ENCODE data around the gene DRAP1. TPM values are rescaled to one million over a fixed set of nuclear protein-coding genes. Genes with fewer than 3 reads are reported as not detected.
A peak's percentile ranks its signal among the peaks of the same experiment; 100 is the strongest.

DRAP1 gene
- total RNA-seq, 1 donor from 2014 or later = 106 TPM

DNA sequence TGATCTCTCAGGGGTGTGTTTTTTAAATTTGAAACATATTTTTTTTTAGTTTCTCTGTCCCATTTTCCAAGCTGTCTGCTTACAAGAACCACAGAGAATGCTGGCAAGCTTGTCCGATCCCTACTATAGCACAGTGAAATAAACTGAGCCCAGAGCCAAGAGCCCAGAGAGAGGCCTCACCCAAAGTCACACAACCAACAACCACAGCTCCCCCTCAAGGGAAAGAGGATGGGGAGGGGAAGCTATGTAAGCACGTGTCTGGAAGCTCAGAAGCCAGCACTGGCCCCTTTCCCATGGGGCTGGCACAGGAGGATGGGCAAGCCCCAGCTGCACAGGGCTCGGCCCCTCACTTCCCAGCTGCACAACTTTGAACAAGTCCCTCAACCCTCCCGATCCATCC, 39.1 kb downstream of the DRAP1 start:
- no peak overlapping the region for H3K27ac Mint-ChIP-seq (ENCODE audit: unreplicated experiment)
- peaks cover 2% of the 10 kb centered on the region for H3K27me3 Mint-ChIP-seq (ENCODE audit: unreplicated experiment)
- no peak for DNase-seq (ENCODE audit: extremely low spot score, unreplicated experiment)
- TF ChIP-seq, protein P1, sequence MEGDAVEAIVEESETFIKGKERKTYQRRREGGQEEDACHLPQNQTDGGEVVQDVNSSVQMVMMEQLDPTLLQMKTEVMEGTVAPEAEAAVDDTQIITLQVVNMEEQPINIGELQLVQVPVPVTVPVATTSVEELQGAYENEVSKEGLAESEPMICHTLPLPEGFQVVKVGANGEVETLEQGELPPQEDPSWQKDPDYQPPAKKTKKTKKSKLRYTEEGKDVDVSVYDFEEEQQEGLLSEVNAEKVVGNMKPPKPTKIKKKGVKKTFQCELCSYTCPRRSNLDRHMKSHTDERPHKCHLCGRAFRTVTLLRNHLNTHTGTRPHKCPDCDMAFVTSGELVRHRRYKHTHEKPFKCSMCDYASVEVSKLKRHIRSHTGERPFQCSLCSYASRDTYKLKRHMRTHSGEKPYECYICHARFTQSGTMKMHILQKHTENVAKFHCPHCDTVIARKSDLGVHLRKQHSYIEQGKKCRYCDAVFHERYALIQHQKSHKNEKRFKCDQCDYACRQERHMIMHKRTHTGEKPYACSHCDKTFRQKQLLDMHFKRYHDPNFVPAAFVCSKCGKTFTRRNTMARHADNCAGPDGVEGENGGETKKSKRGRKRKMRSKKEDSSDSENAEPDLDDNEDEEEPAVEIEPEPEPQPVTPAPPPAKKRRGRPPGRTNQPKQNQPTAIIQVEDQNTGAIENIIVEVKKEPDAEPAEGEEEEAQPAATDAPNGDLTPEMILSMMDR (IDR thresholded peaks at IDR 0.05) = no peak
- no peak overlapping the region for H3K4me3 Mint-ChIP-seq (ENCODE audit: unreplicated experiment)
- peaks cover 20% of the 10 kb centered on the region for H3K4me1 Mint-ChIP-seq (ENCODE audit: unreplicated experiment)
- H3K9me3 Mint-ChIP-seq (ENCODE audit: unreplicated experiment) = no peaks in the 10 kb centered on the region
- peaks cover 2% of the 10 kb centered on the region for H3K36me3 Mint-ChIP-seq (ENCODE audit: unreplicated experiment)

DNA sequence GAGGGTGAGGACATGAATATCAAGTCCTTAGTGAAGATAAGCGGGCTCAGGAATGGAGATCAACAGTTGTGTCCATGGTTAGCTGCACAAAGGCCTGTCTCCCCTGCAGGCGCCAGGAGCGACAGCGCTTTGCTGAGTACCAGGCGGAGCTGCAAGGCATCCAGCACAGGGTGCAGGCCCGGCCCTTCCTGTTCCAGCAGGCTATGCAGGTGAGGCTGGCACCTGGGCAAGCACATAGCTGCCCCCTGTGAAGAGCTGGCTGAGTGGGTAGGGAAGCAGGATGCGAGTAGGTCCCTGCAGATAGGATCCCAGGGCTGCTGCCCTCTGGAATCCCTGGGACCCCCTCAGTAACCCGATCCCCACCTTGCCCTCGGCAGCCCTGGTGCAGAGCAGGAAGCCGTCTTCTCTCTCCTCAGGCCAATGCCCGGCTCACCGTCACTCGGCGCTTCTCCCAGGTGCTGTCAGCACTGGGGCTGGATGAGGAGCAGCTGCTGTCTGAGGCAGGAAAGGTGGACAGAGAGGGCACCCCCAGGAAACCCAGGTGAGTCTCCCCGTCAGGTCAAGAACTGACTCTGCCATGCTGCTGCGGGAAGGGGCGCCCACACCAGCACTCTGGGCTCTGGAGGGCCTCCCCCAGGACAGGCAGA, 39.7 kb downstream of the DRAP1 start:
- Mint-ChIP-seq H3K4me1 (ENCODE audit: unreplicated experiment) (peaks cover 23% of the 10 kb centered on the region), H3K9me3 (ENCODE audit: unreplicated experiment) (no peaks in the 10 kb centered on the region), H3K27me3 (ENCODE audit: unreplicated experiment) (peaks cover 2% of the 10 kb centered on the region), H3K4me3 (ENCODE audit: unreplicated experiment) (no peak overlapping the region), H3K36me3 (ENCODE audit: unreplicated experiment) (peaks cover 2% of the 10 kb centered on the region), H3K27ac (ENCODE audit: unreplicated experiment) (no peak overlapping the region)
- TF ChIP-seq, protein P1 (IDR thresholded peaks at IDR 0.05) = no peak
- DNase-seq (ENCODE audit: extremely low spot score, unreplicated experiment) = no peak

DNA sequence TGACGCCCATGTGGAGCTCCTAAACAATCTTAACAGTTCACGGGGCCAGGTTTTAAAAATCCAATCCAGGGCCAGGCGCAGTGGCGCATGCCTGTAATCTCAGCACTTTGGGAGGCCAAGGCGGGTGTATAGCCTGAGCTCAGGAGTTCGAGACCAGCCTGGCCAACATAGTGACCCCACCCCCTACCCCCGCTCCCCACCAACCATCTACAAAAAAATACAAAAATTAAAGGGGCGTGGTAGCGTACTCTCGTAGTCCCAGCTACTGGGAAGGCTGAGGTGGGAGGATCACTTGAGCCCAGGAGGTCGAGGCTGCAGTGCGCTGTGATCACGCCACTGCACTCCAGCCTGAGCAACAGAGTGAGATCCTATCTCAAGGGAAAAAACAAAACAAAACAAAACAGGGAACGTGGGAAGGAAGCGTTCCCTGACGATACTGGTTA, 41.6 kb downstream of the DRAP1 start:
- no peaks in the 10 kb centered on the region for H3K9me3 Mint-ChIP-seq (ENCODE audit: unreplicated experiment)
- H3K27me3 Mint-ChIP-seq (ENCODE audit: unreplicated experiment) = peaks cover 2% of the 10 kb centered on the region
- H3K4me1 Mint-ChIP-seq (ENCODE audit: unreplicated experiment) = peaks cover 25% of the 10 kb centered on the region
- peak overlapping the region; percentile 92 for H3K4me3 Mint-ChIP-seq (ENCODE audit: unreplicated experiment)
- DNase-seq (ENCODE audit: extremely low spot score, unreplicated experiment) = no peak
- peaks cover 7% of the 10 kb centered on the region for H3K36me3 Mint-ChIP-seq (ENCODE audit: unreplicated experiment)
- peak overlapping the region; percentile 97 for H3K27ac Mint-ChIP-seq (ENCODE audit: unreplicated experiment)
- TF ChIP-seq, protein P1 (IDR thresholded peaks at IDR 0.05) = no peak

DNA sequence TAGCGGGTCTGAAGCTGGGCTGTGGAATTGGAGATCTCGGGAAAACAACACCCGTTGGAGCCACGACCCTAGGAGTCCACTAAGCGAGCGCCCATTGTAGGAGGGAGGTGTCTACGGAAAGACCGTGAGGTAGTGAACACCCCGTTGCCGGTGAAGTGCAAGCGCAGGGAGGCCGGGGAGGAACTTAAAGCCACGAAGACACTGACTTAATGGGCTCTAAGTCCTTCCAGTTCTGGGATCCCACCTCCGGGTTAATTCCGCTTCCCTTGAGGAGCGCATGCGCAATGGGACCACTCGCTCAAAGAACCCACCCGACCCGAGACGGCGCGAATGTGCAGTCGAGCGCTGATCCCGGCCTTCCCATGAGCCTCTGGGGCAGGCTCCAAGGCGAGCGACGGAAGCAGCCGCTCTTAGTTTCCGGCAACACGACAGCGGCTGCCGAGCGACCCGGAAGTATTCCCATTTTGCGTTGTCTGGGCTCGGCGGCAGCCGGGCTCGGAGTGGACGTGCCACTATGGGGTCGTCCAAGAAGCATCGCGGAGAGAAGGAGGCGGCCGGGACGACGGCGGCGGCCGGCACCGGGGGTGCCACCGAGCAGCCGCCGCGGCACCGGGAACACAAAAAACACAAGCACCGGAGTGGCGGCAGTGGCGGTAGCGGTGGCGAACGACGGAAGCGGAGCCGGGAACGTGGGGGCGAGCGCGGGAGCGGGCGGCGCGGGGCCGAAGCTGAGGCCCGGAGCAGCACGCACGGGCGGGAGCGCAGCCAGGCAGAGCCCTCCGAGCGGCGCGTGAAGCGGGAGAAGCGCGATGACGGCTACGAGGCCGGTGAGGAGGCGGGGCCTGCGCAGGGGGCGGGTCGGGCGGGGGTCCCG, 42.3 kb downstream of the DRAP1 start, which contains the start of gene SART1:
Gene SART1 (plus strand): TSS at position 468 of the 874 bp plus-strand sequence. CDS start 47 bp downstream, at position 515.
- peaks cover 10% of the 10 kb centered on the region for H3K36me3 Mint-ChIP-seq (ENCODE audit: unreplicated experiment)
- H3K4me1 Mint-ChIP-seq (ENCODE audit: unreplicated experiment) = peaks cover 25% of the 10 kb centered on the region
- H3K27ac Mint-ChIP-seq (ENCODE audit: unreplicated experiment) = peak within 1 kb of the TSS; percentile 97

More for the DNA sequence above, 42.3 kb downstream of the DRAP1 start, which contains the start of gene SART1:
- no peaks in the 10 kb centered on the region for H3K9me3 Mint-ChIP-seq (ENCODE audit: unreplicated experiment)
- peaks cover 2% of the 10 kb centered on the region for H3K27me3 Mint-ChIP-seq (ENCODE audit: unreplicated experiment)
- DNase-seq (ENCODE audit: extremely low spot score, unreplicated experiment) = peak; percentile 99
- peak within 1 kb of the TSS; percentile 92 for H3K4me3 Mint-ChIP-seq (ENCODE audit: unreplicated experiment)
- TF ChIP-seq, protein P1 (IDR thresholded peaks at IDR 0.05) = no peak

Measured in osteocyte (in vitro differentiated cells).